GM21737 (cell line): ENCODE results near the gene PRKCZ.

ENCODE experiments used
- ATAC-seq: cut with Tn5 transposase; IDR thresholded peaks from one replicate; pipeline ENCODE4 v1.9.1; 2021; ENCODE audit warnings: mild to moderate bottlenecking, moderate library complexity; ENCODE audit not compliant: unreplicated experiment

Gene PRKCZ

GRCh38 chr1:2044510-2045319 is 5.5 kb upstream of the PRKCZ start:
- no peak for ATAC-seq

DNA sequence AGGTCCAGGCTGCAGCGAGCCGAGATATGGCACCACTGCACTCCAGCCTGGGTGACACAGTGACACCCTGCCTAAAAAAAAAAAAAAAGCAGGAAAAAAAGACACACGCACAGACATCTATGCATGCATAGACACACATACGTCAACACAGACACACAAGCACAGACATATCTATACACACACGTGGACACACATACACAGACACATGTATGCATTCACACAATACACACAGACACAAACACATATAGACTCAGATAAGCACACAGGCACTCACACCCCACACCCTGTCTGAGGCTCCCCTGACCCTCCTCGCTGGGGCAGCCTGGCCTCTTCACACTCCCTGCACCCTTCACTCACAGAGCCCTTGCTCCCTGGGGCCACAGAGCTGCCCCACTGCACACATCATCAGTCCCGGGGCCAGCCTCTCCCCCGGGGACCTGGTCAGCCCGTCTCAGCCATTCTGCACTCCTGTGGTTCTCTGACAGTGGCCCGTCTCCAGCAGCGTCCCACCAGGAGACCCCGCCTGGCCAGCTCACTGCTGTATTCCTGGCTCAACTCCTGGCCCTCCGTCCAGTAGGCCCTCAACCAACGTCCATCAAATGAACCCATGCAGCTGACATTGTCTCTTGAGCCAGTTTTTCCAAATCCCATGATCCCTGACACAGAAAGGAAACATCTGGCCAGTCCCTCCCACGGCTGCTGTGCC is 4.6 kb upstream of the PRKCZ start:
- no peak for ATAC-seq

DNA sequence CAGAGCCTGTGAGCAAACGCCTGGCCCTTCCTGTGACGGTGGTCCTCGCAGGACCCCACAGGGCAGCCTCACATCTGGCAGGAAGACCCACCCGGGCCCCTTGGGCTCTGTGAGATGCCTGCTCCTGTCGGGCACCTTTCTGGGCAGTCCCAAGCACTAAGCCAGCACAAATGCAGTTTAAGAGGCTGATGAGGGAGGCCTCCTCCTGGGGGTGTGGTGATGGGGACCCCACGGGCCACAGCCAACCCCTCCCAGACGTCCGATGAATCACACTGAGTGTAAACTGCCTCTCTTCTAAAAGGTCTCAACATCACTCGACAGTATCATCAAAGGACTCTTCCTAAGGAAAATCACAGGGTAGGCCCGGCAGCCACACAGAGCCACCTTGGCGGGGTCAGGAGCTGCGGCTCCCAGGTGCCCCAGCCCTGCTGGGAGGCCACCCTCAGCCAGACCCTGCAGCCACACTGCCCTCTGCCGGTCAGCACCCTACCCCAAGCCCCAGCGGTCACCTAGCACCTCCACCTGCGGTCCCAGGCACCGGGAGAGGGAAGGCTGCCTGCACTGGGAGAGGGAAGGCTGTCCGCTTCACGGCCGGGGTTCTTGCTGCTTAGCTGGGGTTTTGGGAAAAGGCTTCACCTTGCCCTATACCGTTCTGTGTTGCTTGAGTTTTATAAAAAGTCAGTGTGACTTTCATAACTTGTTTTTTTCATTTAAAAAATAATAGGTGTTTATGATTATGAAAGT is 3.9 kb upstream of the PRKCZ start:
- ATAC-seq = no peak

- no peak for ATAC-seq
Measured at GRCh38 chr1:2046953-2047748, 3.1 kb upstream of the PRKCZ start.

DNA sequence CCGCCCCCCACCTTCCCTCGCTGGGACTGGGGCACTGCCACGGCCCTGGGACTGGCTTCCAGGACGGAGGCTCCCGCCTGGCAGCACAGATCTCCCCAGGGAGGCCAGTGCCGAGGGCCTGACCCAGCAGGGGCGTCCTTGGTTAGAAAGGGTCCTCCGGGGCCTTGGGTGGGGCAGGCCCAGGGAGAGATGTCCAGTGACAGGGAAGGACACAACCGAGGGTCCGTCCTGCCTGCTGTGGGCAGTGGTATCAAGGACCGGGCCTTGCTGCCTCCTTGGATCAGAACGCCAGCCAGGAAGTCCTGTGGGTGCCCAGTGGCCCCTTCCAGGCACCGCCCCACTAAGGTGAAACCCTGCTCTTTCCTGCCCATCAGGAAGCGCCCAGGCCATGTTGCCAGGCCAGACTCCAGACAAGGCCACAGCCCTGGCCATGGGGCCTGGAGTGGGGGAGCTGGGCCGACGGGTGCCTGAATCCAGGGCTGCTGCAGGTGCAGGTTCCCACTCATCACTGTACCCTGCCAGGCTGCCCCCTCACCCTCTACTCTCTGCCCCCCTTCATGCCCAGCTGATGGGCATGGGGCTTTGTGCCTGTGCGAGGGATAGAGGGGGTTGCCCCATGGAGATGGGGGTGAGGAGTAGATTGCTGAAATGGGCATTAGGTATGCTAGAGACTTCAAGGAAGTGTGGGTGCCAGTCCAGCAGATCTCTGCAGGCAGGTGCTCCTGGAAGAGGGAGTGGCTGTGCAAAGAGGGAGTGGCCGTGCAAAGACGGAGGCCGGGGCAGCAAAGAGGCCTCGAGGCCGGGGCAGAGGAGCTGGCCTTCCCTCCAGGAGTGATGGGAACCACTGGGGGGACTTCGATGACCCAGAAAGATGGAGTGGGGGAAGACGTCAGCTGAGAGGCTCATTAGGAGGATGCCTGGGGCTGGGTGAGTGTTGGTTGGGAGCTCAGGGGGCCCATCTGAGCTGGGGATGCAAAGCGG is 2.2 kb upstream of the PRKCZ start:
- ATAC-seq = no peak

DNA sequence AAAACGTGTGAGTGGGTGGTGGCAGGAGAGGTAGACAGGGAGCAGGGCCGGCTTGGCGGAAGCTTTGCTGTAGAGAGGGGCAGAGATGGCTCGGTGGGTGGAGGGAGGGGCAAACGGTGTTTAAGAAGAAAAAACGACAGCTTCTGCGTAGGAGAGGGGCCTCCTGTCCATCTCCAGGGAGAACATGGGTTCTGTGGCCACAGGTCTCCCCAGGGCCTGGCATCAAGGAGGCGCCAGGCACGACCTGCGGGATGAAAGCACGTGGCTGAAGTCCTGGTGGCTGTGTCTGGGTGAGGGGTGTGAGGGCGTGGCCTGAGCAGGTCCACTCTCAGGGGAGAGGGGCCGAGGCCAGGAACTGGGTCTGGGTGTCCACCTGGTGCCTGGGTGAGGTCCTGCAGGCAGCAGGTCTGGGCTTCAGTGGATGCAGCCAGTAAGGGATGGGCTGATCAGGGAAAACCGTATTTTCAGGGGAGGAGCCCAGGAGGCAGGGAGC is 940 bp upstream of the PRKCZ start:
- no peak for ATAC-seq

DNA sequence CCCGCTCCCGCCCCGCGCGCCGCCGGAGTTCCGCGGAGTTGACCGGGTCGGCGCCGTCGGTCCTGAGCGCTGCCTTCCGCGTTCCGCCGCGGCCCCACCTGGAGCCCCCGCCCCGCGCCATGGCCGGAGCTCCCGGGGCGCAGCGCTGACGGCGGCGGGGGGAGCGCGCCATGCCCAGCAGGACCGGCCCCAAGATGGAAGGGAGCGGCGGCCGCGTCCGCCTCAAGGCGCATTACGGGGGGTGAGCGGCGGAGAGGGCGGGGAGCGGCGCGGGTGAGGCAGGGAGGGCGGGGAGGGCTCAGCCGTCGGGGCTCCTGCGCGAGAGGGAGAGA is 216 bp downstream of the PRKCZ start:
- no peak for ATAC-seq

DNA sequence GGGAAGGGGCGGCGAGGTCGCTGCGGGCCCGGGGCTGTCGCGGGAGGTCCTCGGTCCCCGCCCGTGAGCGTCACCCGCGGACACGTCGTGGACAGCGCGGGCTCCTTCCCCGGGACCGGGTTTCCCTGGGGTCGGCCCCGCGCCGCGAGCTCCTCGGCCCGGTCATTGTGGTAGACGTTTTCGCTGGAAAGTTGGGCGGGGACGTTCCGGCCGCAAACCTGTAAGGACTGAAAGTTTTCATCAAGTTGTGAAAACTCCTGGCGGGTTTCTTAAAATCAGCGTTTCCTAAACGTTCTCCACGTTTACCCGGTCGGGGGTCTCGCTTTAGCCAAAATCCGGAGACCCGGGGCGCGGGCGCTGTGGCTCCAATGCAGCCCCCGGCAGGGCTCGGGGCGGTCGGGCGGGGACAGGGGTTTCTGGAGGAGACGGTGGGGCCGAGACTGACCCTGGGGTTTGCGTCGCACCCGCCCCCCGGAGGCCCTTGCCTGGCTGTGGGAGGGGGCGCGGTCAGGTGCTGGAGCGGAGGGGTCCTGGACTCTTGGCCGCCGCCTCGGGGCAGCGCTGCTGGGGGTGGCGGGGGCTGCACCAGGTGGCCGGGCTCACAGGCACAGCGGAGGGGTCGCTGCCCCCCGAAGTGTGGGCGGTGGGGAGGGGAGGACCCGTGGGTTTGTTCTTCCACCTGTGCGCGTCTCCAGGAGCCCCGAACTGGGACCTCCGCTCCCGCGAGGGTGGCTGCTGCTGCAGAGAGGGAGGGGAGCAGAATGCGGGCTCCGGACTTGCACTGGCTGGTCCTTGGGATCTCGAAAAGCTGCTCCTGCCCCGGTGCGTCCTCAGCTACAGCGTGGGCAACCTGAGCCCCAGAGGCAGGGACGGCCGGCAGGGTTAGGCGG is 827 bp downstream of the PRKCZ start:
- no peak for ATAC-seq

DNA sequence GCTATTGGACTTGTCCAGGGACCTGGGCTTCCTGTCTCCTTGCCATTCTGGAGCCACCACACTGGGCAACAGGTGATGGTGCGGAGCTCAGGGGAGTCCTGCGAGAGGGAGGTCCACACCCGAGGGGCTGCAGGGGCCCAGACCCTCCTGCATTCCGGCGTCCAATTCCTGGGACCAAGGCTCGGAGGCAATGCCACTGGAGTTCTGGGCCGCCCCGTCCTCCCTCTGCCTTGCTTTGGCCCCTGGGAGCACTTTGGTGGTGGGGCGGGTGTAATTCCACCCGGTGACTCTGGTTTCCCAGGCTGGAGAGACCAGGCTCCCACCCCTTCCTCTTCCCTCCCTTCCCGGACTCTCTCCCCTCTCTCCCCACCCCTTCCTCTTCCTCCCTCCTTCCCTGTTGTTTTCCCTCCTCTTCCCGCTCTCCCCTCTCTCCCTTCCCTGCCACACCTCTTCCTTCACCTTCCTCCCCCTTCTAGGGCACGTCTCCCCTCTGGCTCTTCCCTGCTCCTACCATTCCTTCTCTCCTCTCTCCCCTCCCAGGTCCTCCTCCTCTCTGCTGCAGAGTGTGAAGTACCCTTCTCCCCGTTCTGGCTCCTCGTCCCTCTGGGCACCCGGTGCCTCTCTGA is 2.0 kb downstream of the PRKCZ start:
- ATAC-seq = no peak

DNA sequence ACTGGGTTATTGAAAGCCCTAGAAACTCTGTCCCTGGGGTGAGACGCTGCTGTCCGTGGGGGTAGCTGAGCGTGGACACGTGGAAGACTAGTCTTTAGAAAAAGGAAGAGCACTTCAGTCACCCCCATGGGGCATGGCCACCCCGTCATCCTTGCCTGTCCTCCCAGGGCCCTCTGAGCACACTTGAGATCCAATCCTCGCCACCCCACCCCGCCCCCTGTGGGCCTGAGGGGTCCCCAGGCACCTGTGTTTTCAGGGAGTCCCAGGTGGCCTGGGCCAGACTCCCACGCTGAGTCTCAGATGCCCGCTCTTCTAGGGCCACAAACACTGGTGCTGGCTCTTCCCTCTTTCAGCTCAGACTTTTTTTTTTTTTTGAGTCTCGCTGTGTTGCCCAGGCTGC is 2.5 kb downstream of the PRKCZ start:
- no peak for ATAC-seq

DNA sequence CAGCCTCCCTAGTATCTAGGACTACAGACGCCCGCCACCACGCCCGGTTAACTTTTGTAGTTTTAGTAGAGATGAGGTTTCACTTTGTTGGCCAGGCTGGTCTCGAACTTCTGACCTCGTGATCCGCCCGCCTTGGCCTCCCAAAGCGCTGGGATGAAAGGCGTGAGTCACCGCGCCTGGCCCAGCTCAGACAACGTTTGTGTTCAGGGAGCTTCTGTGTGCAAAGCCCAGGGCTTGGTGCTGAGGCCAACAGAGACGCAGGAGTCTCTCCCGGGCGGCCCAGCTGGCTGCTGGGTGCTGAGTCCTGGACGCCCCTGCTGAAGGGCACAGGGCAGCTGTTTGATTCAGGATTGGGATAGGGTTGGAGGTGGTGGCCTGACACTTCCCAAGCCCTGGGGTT is 3.0 kb downstream of the PRKCZ start:
- ATAC-seq = no peak

DNA sequence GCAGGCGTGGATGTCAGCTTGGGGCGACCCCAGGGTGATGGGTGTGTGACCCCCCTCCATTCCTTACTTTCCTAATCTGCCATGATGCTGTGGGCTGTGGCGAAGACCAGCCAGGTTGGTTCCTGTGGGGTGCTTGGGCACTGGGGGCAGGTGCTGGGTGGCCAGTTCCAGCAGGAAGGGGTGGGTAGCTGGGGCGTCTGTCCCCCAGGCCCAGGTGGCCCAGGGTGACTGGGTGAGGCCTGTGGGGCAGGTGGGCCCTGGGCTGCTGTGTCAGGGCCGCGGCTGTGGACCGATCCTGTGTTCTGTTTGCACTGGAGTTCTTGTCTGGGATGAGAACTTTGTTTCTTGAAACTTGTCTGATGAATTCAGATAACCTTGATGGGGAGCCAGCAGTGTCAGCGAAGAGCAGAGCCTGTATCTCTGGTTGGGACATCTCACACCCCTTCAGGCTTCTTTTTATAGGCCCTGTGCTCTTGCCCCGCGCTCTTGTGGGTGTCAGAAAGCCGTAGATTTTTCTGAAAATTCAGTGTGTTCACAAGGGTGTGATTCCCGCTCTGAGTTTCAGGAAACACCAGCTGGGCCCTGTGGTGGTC is 3.7 kb downstream of the PRKCZ start:
- ATAC-seq = no peak

DNA sequence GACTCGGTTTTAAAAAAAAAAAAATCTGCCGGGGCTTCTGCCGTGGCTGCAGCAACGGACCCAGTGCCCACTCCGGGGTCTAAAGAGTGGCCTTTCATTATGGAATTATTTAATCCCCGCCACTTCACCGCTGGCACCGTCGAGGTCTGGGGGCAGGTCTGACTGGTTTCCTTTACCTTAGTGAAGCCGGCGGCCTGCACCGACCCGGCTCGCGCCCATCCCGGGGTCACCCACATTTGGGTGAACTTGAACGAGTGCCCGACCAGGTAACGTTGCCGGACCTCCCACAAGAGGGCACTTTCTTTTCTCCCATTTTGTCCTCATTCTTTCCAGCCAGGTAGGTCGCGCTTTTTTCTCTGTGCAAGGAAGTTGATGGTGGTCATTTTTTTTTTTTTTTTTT is 4.3 kb downstream of the PRKCZ start:
- ATAC-seq = no peak

- no peak for ATAC-seq
Measured at GRCh38 chr1:2055911-2056575, 5.8 kb downstream of the PRKCZ start.

DNA sequence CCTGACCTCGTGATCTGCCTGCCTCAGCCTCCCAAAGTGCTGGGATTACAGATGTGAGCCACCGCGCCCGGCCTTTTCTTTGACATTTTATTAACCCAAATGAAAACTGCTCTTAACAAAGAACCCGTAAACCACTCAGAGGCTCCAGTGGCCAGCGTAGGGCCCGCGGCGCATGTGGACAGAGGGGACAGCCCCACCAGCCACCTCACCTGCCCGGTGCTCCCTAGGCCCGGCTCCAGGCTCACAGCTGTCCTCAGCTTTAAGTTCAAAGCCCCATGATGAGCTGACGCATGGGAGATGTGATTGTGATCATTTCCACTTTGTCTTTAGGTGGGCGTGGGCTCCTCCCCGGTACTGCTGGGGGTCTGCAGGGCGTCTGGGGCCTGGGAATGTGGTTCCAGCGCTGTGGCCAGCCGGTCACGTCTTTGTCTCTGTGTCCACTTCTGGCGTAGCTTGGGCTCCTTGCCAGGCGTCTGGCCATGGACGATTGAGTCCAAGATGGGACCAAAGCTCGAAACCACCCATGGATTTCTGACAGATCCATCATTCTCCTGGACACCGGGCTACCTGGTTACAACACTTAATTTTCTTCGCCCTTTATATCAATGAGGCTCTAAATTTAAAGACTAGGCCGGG is 6.9 kb downstream of the PRKCZ start:
- no peak for ATAC-seq

DNA sequence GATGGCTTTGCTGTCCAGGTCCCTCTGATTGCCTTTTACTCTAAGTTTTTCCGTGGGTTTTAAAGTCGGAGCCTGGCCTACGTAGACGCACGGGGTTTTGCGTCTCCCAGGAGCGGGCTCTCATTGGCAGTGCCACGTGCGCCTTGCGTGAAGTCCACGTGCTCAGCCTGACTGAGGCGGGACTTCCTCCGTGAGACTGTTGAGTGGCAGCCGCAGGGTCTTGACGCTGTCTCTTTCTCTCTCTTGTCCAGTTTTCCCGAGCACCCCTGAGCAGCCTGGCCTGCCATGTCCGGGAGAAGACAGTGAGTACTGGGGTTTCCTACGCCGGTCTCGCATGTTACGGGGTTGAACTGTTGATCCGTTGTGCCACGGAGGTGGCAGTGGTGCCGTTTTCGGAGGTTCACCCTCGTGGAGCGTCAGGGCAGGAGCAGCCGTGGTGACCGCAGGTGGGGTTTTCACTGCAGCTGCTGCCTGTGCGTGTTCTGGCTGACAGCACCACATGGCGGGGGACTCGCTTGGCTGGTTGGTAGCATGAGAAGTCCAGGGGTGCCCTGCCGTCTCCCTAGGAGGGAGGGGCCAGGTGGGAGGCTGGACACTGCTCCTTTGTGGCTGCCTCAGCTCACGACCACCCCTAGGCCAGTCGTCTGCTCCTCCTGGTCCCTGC is 9.2 kb downstream of the PRKCZ start:
- no peak for ATAC-seq
